ENCODE data around the gene PACS2.

DNA sequence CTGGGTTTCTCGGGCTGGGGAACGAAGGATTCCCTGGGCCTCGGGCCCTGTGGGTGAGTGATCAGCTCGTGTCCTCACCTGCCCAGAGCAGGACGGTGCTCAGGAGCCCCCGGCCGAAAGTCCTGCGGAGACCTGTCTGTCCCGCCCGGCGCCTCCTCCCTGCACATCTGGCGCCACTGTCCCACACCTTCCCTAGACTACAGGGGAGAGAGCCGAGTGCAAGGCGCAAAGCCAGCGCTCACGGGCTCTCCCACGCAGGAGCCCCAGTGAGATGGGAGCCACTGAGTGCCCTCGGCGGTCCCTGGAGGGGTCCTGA lies 70.7 kb downstream of the PACS2 start:
- TF ChIP-seq, protein P1, sequence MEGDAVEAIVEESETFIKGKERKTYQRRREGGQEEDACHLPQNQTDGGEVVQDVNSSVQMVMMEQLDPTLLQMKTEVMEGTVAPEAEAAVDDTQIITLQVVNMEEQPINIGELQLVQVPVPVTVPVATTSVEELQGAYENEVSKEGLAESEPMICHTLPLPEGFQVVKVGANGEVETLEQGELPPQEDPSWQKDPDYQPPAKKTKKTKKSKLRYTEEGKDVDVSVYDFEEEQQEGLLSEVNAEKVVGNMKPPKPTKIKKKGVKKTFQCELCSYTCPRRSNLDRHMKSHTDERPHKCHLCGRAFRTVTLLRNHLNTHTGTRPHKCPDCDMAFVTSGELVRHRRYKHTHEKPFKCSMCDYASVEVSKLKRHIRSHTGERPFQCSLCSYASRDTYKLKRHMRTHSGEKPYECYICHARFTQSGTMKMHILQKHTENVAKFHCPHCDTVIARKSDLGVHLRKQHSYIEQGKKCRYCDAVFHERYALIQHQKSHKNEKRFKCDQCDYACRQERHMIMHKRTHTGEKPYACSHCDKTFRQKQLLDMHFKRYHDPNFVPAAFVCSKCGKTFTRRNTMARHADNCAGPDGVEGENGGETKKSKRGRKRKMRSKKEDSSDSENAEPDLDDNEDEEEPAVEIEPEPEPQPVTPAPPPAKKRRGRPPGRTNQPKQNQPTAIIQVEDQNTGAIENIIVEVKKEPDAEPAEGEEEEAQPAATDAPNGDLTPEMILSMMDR (IDR thresholded peaks at IDR 0.05) = no peak
- TF ChIP-seq POLR2A (IDR thresholded peaks at IDR 0.05) = no peak

Measured in breast epithelium (tissue), 3 donors.